Raji (cell line): ENCODE data around the gene FOXJ1.

Experiments used
- POLR2A ChIP-seq: IDR thresholded peaks from 2 replicates; pipeline ENCODE4 v1.6.1; 2011; ENCODE audit warnings: low read depth, low read length, control low read depth; ENCODE audit not compliant: insufficient read depth

Gene FOXJ1

DNA sequence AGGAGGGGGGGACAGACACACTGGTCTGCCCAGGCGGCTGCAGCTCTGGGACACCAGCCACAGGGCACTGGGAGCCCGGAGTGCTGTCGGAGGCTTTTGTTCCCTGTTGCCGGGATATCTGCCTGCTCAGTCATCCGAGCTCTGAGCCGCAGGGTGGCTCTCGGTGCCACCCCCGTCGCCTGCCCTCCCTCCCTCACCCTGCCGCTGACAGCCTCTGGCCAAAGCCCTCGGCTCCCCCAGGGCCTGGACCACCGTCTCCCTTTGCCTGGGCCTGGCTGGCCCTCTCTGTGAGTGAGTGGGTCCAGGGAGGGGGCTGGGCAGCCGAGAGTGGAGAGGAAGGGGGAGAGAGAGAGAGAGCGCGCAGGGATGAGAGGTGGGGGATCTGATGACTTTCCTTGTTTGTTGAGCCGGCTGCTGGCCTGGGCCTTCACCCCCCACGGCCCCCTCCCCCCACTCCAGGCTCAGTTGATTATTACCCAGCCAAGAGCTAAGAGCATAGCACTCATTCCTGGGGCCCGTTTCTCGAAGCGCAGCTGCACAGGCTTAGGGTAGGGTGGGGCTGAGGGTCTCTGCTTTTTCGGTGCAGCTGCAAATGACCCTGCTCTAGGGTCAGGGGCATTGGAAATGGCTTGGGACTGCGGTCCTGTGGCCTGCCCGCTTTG is 2.7 kb downstream of the FOXJ1 start:
- no peak for TF ChIP-seq POLR2A

DNA sequence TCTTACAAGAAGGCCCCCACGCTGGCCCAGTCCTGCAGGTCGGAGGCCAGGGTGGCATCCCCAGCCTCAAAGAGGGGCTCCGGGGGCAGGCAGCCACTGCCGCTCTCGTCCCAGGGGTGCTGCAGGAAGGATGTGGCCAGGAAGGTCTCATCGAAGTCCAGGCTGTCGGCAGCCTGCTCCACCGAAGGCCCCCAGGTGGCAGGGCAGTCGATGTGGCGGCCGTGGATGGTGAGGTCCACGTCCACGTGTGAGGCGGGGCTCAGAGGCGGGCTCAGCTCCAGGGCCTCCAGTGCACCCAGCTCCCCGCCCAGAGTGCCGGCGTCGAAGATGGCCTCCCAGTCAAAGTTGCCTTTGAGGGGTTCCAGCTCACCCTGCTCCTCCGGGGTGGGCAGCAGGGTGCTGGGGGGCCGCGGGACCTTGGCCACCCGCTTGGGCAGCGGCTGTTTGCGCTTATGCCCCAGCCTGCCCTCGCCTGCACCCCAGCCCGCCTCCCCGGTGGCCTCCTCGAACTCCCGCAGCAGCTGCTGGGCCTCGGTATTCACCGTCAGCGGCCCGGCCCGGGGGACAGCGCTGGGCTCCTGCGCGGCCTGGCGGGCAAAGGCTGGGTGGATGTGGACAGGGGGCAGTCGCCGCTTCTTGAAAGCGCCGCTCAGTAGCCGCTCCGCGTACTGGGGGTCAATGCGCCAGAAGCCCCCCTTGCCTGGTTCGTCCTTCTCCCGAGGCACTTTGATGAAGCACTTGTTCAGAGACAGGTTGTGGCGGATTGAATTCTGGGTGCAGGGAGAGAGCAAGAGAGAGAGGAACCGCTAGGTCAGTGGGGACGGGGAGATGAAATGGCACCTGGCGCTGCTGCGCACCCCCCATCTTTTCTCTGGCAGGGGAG is 3.5 kb downstream of the FOXJ1 start:
- no peak for TF ChIP-seq POLR2A

DNA sequence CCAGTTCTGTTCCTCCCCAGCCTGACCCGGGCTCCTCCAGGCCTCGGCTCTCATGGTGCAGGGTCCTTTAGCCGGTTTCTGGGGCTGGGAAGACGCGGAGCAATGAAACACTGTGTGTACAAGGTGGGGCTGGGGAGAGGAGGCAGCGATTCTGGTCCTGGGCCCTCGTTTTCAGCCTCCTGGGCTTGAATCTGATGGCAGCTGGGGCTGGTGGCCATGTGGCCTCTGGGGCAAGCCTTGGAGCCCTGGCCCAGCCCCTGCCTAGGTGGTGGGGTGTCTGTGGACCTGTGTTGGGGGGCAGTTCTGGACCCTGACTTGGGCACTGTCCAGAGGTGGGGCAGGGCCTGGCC is 4.1 kb downstream of the FOXJ1 start:
- TF ChIP-seq POLR2A, result no peak

DNA sequence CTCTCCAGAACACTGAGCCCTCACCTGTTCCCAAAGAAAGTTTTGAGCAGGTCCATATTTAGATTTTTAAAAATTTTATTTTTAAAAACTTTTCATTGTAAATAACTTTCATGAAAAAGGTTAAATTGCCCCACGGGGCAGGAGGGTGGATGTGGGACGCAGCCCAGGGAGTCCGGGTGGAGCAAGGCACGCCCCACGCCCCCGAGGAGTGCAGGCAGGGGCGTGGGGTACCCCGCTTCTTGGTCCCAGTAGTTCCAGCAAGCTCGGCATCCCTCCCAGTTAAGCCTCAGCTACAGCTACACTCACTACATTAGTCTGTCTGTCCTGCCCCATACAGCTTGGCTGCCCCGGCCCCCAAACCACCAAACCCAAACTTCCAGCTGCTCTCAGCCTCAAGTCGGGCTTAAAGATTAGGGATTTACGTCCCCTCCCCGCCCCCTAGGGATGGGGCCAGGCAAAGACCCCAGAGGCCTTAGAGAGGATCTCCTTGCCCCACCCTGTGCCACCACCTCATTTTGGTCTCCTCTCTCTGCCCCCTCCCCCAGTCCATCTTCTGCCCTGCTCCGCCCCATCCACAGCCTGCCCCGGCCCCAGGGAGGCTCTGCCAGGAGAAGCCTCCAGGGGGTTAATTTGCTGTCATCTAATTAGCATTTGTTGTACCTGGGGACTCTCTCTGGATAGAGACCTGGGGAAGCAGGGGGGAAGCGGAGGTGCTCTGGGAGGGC is 4.6 kb downstream of the FOXJ1 start:
- TF ChIP-seq POLR2A, result no peak

DNA sequence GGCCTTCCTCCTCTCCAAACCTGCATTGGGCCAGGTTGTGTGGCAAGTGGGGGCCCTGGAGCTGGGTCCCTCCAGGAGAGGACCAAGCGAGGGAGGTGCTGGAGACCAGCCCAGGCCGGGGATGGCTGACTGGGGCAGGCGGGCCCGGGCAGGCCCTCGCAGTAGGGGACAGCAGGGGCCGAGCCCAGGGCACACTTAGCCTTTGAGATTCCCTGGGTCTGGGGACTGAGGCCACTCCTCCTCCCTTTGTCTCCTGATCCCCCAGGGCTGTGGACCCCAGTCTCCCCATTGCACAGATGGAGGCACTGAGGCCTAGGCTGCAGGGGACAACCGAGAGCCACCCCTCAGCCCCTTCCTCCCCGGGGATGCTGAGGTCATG is 5.2 kb downstream of the FOXJ1 start:
- no peak for TF ChIP-seq POLR2A

DNA sequence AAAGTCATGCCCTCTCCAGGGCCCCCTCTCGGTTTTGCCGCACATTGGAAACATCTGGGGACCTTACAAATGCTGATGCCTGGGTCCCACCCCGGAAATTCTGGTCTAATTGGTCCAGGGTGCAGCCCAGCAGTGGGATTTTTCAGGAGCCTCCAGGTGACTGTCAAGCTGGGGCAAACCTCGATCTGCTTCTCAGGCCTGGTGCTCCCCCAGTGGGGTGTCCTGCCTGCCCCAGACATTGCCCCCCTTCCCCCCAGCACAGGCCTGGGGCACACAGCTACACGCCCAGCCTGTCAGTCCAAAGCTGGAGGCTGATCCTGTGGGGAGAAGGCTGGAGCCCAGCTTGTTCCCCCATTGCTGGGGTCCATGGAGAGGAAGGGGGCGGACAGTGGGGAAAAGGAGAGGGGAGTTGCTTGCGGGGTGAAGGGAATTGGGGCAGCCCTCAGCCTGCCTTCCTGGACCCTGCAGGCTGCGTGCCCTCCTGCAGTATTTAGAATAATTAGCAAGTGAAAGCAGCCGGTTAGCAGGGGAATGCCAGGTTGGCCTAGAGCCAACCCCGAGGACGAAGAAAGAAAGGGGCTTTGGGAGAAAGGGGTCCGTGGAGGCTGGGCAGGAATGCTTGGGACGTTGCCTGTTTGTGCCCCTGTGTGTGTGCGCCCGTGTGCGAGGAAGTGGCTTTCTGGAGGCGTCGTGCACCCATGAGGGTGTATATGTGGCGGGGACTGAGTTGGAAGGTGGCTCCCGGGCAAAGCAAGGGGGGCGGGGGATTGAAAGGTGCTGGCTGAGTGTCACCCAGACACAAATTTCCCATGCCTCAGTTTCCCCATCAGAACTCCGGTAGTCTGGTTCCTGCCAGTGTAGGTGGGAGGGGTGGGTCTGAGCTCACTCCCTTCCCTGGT is 5.9 kb downstream of the FOXJ1 start:
- TF ChIP-seq POLR2A, result no peak

DNA sequence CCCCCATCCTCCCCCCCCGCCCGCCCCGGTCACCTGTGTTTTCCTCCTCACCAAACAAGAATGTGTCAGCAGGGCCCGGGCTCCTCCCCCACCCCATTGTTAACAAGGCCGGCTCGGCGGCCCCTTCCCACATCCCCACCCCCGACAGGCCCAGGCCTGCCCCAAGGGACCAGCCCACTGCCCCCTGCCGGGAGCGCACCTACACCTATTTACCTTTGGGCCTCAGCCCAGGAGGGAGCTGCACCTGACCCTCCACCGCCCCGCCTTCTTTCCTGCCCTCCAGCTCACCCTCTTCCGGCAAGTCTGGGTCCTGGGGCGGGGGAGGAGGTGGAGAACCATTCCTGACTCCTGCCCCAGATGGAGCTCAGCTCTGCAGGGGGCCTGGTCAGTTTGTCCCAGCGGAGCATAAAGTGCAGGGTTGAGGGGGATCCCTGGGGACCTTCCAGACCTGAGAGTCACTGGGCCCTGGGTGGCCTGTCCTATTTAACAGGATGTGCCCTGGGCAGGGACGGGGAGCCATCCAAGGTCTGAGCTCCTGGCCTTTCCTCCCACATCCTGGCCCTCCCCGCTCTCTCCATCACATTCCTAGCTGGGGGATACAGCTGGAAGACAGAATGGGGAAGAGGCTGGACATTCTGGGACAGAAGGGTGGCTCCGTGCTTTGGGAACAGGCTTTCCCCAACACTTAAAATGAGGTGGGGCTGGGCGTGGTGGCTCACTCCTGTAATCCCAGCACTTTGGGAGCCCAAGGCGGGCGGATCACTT is 8.3 kb downstream of the FOXJ1 start:
- TF ChIP-seq POLR2A, result no peak

DNA sequence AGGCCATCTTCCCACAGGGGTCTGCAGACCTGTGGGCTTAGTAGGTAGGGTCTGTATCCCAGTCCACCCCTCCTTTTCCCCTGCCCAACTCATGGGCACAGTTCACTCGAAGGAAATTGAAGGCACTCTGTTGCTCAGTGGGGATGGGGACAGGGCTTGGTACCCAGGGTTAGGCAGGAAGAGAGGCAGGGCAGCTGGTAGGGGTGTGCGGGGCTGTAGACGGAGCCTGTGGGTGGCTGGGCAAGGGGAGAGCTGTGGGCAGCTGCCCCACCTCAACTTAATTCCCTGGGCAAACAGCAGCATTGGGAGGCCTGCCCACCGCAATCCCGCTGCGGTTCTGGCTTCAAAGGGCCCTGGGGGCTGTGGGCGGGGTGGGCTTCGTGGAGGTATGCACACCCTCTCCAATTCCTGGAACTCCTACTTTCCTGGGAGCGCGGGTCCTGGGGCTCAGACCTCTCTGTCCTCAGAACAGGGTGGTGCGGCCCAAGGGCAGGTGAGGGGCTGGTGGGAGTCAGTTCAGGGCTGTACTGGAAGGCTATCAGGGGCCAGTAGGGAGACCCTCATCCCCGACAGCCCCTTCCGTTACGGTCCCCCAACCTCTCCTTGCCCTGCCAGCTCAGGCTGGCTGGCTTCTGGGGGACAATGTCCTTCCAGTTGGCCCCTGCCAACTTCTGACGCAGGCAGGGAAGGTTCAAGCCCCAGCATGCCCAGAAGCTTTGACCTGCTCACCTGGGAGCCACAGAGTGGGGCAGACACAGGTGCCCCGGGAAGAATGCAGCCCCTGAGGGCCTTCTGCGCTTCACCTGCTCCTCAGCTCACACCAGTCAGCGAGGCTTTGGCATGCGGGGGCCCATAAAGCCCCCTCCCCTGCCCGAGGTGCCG is 9.1 kb downstream of the FOXJ1 start:
- TF ChIP-seq POLR2A, result no peak

DNA sequence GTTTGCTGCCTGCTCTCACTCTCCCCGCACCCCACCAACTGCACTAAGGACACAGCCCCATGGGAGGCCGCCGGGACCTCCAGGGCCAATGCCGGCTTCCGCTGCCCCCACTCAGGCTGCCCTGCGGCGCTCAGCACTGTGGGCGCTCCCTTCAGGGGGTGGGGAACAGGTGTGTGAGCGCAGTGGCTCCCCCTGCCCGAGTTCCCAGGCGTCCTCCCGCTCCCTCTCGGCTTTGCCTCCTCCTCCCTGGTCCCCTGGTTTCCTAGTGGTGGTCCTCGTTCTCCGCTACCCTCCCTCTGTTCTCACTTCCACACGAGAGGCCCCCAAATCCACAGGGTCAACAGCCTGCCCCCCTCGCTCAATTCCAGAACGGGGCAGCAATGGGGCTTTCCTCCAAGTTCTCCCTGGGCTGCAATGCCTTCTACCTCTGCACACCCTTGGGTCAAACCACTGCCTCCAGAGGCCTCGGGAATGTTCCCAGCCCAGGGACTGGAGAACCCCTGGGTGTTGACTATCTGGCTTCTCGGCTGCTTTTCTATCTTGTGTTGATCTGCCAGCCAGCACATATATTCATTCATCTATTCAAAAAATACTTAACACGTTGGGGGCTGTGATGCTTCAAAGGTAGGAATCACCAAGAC is 9.9 kb downstream of the FOXJ1 start:
- TF ChIP-seq POLR2A, result no peak

DNA sequence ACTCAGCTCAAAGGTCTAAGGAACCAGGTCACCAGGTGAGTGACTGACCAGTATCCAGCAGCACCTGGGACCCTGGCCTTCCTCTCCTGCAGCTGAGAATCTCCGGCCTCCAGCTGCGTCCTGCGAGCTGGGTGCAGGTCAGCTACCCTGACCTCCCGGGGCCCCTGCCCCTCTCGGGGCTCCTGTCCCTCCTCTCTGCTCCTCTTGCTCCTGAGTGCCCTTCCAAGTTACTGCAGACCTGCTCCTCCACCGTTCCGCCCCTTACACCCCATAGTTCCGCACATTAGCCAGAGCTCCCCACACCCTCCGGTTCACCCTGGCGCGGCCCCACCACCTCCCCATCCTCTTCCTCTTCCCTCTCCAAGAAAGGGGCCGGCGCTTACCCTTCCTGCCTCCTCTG is 10.6 kb downstream of the FOXJ1 start:
- no peak for TF ChIP-seq POLR2A

DNA sequence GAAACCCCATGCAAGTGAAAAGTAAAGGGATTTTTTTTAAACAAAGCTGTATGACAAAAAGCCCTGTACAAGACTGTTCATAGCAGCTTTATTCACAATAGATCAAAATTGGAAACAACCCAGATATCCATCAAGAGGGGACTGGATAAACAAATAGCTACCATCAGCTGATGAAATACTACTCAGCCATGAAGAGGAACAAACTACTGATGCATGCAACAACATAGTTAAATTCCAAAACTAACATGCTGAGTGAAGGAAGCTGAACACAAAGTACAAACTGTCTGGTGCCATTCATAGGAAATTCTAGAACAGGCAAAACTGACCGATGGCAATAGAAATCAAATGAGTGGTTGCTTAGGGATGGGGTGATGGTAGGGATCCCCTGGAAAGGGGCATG is 15.1 kb downstream of the FOXJ1 start:
- TF ChIP-seq POLR2A, result no peak

DNA sequence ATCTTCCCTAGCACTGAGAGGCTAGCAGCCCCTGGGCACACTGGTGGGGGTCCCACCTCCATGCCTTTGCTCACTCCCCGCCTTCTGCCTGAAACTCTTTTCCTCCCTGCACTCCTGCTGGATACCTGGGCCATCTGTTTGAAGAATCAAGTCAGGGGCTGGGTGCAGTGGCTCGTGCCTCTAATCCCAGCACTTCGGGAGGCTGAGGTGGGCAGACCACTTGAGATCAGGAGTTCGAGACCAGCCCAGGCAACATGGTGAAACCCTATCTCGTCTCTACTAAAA is 15.7 kb downstream of the FOXJ1 start:
- TF ChIP-seq POLR2A, result no peak
